ENCODE results near the gene KRTAP10-11. TPM values are rescaled to one million over a fixed set of nuclear protein-coding genes. Genes with fewer than 3 reads are reported as not detected.
"Not testable (repeated sequence)": the region's sequence is repeated elsewhere in the genome, so short reads cannot be mapped to it uniquely, and the experiment has no call there.

KRTAP10-11 gene
- total and polyA plus RNA-seq, 8 donors = not detected

DNA sequence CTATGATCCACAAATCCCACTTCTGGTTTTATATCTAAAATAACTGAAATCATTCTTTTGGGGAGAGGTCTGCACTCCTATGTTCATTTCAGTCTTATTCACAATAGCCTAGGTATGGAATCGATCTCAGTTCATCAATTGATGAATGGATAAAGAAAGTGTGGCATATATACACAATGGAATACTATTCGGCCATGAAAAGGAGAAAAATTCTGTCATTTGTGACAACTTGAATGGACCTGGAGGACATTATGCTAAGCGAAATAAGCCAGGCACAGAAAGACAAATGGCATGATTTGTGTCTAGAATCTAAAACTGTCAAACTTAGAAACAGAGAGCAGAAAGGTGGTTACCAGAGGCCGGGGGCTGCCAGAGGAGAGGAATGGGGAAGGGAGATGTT, 39.7 kb upstream of the KRTAP10-11 start:
- DNase-seq = no peak
- H3K27me3 ChIP-seq = peaks cover 0 to 35% (median 9%) of the 10 kb centered on the region in 3 donors
- H3K27ac ChIP-seq = no peak overlapping the region
- H3K9me3 ChIP-seq = peaks cover 4 to 35% (median 28%) of the 10 kb centered on the region in 4 donors
- H3K36me3 ChIP-seq = no peaks in the 10 kb centered on the region
- 71 to 80% (median 76%) methylated on average over 4 of the region's 4 CpGs for WGBS, 5 donors
- no peaks in the 10 kb centered on the region for H3K4me1 ChIP-seq
- intact Hi-C loops (cut with DNase I; ENCODE audit: low total_unique reads) = no loop called here
- TF ChIP-seq, protein P1, sequence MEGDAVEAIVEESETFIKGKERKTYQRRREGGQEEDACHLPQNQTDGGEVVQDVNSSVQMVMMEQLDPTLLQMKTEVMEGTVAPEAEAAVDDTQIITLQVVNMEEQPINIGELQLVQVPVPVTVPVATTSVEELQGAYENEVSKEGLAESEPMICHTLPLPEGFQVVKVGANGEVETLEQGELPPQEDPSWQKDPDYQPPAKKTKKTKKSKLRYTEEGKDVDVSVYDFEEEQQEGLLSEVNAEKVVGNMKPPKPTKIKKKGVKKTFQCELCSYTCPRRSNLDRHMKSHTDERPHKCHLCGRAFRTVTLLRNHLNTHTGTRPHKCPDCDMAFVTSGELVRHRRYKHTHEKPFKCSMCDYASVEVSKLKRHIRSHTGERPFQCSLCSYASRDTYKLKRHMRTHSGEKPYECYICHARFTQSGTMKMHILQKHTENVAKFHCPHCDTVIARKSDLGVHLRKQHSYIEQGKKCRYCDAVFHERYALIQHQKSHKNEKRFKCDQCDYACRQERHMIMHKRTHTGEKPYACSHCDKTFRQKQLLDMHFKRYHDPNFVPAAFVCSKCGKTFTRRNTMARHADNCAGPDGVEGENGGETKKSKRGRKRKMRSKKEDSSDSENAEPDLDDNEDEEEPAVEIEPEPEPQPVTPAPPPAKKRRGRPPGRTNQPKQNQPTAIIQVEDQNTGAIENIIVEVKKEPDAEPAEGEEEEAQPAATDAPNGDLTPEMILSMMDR (IDR thresholded peaks at IDR 0.05) = no peak
- TF ChIP-seq POLR2A (IDR thresholded peaks at IDR 0.05) = no peak
- no peak for TF ChIP-seq EP300 (IDR thresholded peaks at IDR 0.05)
- TF ChIP-seq POLR2AphosphoS5 (IDR thresholded peaks at IDR 0.05) = no peak
- no peak overlapping the region for H3K4me3 ChIP-seq

DNA sequence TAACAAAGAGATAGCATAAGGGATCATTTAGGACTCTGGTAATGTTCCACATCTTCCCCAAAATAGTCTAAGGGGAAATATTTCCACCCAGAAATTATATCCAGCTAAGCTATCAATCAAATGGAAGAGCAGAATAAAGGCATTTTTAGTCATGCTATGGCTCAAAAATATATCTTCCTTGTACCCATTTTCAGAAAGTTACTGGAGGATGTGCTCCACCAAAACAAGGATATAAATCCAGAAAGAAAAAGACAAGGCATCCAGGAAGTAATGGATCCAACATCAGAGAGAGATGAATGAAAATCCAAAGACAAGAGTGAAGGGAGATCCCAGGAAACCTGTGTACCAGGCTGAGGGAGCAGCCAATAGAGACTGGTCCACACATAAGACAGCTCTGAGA, 37.0 kb upstream of the KRTAP10-11 start:
- Histone ChIP-seq H3K27ac (no peak overlapping the region), H3K27me3 (peaks cover 0 to 36% (median 3%) of the 10 kb centered on the region in 3 donors), H3K36me3 (no peaks in the 10 kb centered on the region), H3K4me3 (no peak overlapping the region), H3K4me1 (no peaks in the 10 kb centered on the region), H3K9me3 (peaks cover 4 to 36% (median 35%) of the 10 kb centered on the region in 4 donors)
- intact Hi-C loops (cut with DNase I; ENCODE audit: low total_unique reads) = no loop called here
- TF ChIP-seq EP300 (IDR thresholded peaks at IDR 0.05) = no peak
- TF ChIP-seq, protein P1 (IDR thresholded peaks at IDR 0.05) = no peak
- no peak for TF ChIP-seq POLR2AphosphoS5 (IDR thresholded peaks at IDR 0.05)
- TF ChIP-seq POLR2A (IDR thresholded peaks at IDR 0.05) = no peak
- no peak for DNase-seq

DNA sequence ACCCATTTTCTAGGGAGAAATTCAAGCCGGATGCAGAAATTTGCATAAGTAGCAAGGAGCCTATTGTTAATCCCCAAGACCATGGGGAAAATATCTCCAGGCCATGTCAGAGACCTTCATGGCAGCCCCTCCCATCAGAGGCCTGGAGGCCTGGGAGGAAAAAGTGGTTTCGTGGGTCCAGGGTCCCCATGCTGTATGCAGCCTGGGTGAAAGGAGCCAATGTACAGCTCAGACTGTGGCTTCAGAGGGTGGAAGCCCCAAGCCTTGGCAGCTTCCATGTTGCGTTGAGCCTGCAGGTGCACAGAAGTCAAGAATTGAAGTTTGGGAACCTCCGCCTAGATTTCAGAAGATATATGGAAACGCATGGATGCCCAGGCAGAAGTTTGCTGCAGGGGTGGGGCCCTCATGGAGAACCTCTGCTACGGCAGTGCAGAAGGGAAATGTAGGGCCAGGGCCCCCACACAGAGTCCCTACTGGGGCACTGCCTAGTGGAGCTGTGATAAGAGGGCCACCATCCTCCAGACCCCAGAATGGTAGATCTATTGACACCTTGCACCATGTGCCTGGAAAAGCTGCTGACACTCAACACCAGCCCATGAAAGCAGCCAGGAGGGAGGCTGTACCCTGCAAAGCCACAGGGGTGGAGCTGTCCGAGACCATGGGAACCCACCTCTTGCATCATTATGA, 35.9 kb upstream of the KRTAP10-11 start:
- H3K4me1 ChIP-seq; intact Hi-C loops (cut with DNase I; ENCODE audit: low total_unique reads); DNase-seq; H3K4me3 ChIP-seq; H3K36me3 ChIP-seq; H3K27ac ChIP-seq: not testable (repeated sequence)
- WGBS, 5 donors = 89 to 97% (median 94%) methylated on average over 7 of the region's 7 CpGs
- H3K27me3 ChIP-seq = peaks cover 0 to 39% (median 0%) of the 10 kb centered on the region in 3 donors
- peaks cover 4 to 36% (median 32%) of the 10 kb centered on the region in 4 donors for H3K9me3 ChIP-seq

DNA sequence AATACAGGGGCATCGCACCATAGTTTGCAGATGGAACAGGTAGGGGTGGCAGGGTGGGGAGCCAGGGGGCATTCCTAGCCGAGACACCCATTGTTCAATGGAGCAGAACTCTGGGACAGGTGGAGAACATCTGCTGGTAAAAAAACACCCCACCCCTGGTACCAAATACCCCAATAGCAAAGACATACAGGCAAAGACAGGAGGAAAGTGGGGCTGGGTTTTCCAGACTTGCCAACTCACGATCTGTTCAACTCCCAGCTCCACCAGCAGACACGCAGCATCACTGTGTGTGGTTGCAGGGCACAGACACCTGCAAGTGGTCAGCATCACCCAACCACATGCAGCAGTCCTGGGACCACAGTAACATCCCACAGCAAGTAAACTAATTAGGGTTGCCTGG, 34.7 kb upstream of the KRTAP10-11 start:
- DNase-seq = no peak
- WGBS, 5 donors = 74 to 83% (median 80%) methylated on average over 2 to 4 of the region's 4 CpGs
- intact Hi-C loops (cut with DNase I; ENCODE audit: low total_unique reads) = no loop called here
- peaks cover 4 to 34% (median 31%) of the 10 kb centered on the region in 4 donors for H3K9me3 ChIP-seq
- no peaks in the 10 kb centered on the region for H3K36me3 ChIP-seq
- H3K27me3 ChIP-seq = peaks cover 0 to 46% (median 0%) of the 10 kb centered on the region in 3 donors
- no peaks in the 10 kb centered on the region for H3K4me1 ChIP-seq
- no peak overlapping the region for H3K4me3 ChIP-seq
- no peak overlapping the region for H3K27ac ChIP-seq
- TF ChIP-seq POLR2A (IDR thresholded peaks at IDR 0.05) = no peak
- TF ChIP-seq, protein P1 (IDR thresholded peaks at IDR 0.05) = no peak
- TF ChIP-seq POLR2AphosphoS5 (IDR thresholded peaks at IDR 0.05) = no peak
- TF ChIP-seq EP300 (IDR thresholded peaks at IDR 0.05) = no peak

- no peak within 1 kb of the TSS for H3K4me3 ChIP-seq
- peaks cover 4 to 34% (median 28%) of the 10 kb centered on the region in 4 donors for H3K9me3 ChIP-seq
- H3K27ac ChIP-seq = no peak within 1 kb of the TSS
- H3K36me3 ChIP-seq = no peaks in the 10 kb centered on the region
- 79 to 90% (median 81%) methylated on average over 7 to 8 of the region's 8 CpGs for WGBS, 5 donors
- no peak for TF ChIP-seq EP300 (IDR thresholded peaks at IDR 0.05)
- TF ChIP-seq POLR2A (IDR thresholded peaks at IDR 0.05) = no peak
- no peak for TF ChIP-seq POLR2AphosphoS5 (IDR thresholded peaks at IDR 0.05)
- TF ChIP-seq, protein P1 (IDR thresholded peaks at IDR 0.05) = no peak
- intact Hi-C loops (cut with DNase I; ENCODE audit: low total_unique reads) = no loop called here
- DNase-seq = no peak
- peaks cover 0 to 47% (median 0%) of the 10 kb centered on the region in 3 donors for H3K27me3 ChIP-seq
- no peaks in the 10 kb centered on the region for H3K4me1 ChIP-seq
Observed at GRCh38 chr21:44612029-44612486, 34.2 kb upstream of the KRTAP10-11 start, which contains the start of gene KRTAP10-8. Gene KRTAP10-8, plus strand, starts transcription at chr21:44612079. Its CDS starts 22 bp downstream, at chr21:44612101.
